SH-SY5Y (cell line): ENCODE data around the gene CEP131.

Experiments
- GATA2 ChIP-seq: IDR thresholded peaks from 2 replicates; pipeline ENCODE4 v1.6.1; 2011; ENCODE audit warnings: mild to moderate bottlenecking, low read depth, low read length
- GATA3 ChIP-seq: IDR thresholded peaks from 2 replicates; pipeline ENCODE4 v1.6.1; 2011; ENCODE audit warnings: low read depth, mild to moderate bottlenecking, low read length, moderate library complexity

Gene CEP131

GRCh38 chr17:81194941-81195901 is 27.5 kb downstream of the CEP131 start:
- no peak for TF ChIP-seq GATA3
- no peak for TF ChIP-seq GATA2

GRCh38 chr17:81194225-81194760 is 28.5 kb downstream of the CEP131 start:
- TF ChIP-seq GATA3 (no peak), GATA2 (0 out of 2 replicates have a peak, but pooled peaks have one; percentile 4)

GRCh38 chr17:81193470-81194224 is 29.1 kb downstream of the CEP131 start:
- TF ChIP-seq GATA2 (peak; percentile 49; the same call in 1 of the 2 replicates), GATA3 (no peak)

- no peak for TF ChIP-seq GATA3
- no peak for TF ChIP-seq GATA2
These were observed 29.7 kb downstream of the CEP131 start for GRCh38 chr17:81193051-81193410.

GRCh38 chr17:81192386-81193050 is 30.2 kb downstream of the CEP131 start:
- TF ChIP-seq GATA2 (no peak), GATA3 (no peak)

- TF ChIP-seq GATA3 (no peak), GATA2 (no peak)
These were observed 31.1 kb downstream of the CEP131 start for GRCh38 chr17:81191646-81192045.

GRCh38 chr17:81191116-81191515 is 31.6 kb downstream of the CEP131 start:
- TF ChIP-seq GATA3 (no peak), GATA2 (no peak)

- TF ChIP-seq GATA2 (no peak), GATA3 (no peak)
These were observed 32.2 kb downstream of the CEP131 start for GRCh38 chr17:81190591-81190990.

- no peak for TF ChIP-seq GATA2
- no peak for TF ChIP-seq GATA3
These were observed 32.9 kb downstream of the CEP131 start for GRCh38 chr17:81189670-81190530.

GRCh38 chr17:81189016-81189415 is 33.7 kb downstream of the CEP131 start:
- TF ChIP-seq GATA3: no peak
- TF ChIP-seq GATA2: no peak

GRCh38 chr17:81188491-81188840 is 34.3 kb downstream of the CEP131 start:
- TF ChIP-seq GATA3: no peak
- no peak for TF ChIP-seq GATA2

GRCh38 chr17:81187586-81188490 is 34.9 kb downstream of the CEP131 start:
- TF ChIP-seq GATA3 (no peak), GATA2 (no peak)

- no peak for TF ChIP-seq GATA3
- TF ChIP-seq GATA2: no peak
These were observed 35.6 kb downstream of the CEP131 start for GRCh38 chr17:81187120-81187519.
